ENCODE results near the gene C2CD3.
A peak's percentile ranks its signal among the peaks of the same experiment; 100 is the strongest.

C2CD3 gene

GRCh38 chr11:74170694-74171629, at the start of gene C2CD3, which contains the start of gene PPME1:
C2CD3 (minus strand) TSS chr11:74171002; CDS start chr11:74170792, 210 bp downstream.
PPME1 (plus strand) TSS chr11:74171289; CDS start chr11:74171422, 133 bp downstream.
- Histone ChIP-seq H3K9me3 (ENCODE audit: insufficient read depth, low read length) (no peaks in the 10 kb centered on the region), H4K20me1 (ENCODE audit: insufficient read depth, low read length) (no peaks in the 10 kb centered on the region), H3K4me1 (ENCODE audit: low read length) (peaks cover 23% of the 10 kb centered on the region), H3K4me2 (ENCODE audit: low read length) (peak within 1 kb of the TSS; percentile 95), H3K27me3 (ENCODE audit: low read depth, low read length) (no peaks in the 10 kb centered on the region), H3K36me3 (replicated peaks; ENCODE audit: low read depth, low read length) (peaks cover 27% of the 10 kb centered on the region), H2AFZ (ENCODE audit: low read depth, low read length) (peak within 1 kb of the TSS; percentile 96), H3K27ac (ENCODE audit: low read length) (peak within 1 kb of the TSS; percentile 69), H3K9ac (ENCODE audit: low read length) (peak within 1 kb of the TSS; percentile 94), H3K4me3 (ENCODE audit: low read length) (peak within 1 kb of the TSS; percentile 95), H3K79me2 (ENCODE audit: low read length) (peaks cover 53% of the 10 kb centered on the region)
- TF ChIP-seq CTCF (IDR thresholded peaks at IDR 0.05; ENCODE audit: low read depth, low read length) (peak; percentile 22; the same call in 1 of the 2 replicates), EZH2phosphoT487 (IDR thresholded peaks at IDR 0.05; ENCODE audit: low read depth) (no peak)

- no peak overlapping the region for H3K27ac ChIP-seq (ENCODE audit: low read length)
- no peak overlapping the region for H3K4me2 ChIP-seq (ENCODE audit: low read length)
- TF ChIP-seq EZH2phosphoT487 (IDR thresholded peaks at IDR 0.05; ENCODE audit: low read depth) (no peak), CTCF (IDR thresholded peaks at IDR 0.05; ENCODE audit: low read depth, low read length) (no peak)
- no peak overlapping the region for H3K9ac ChIP-seq (ENCODE audit: low read length)
- no peak overlapping the region for H3K4me3 ChIP-seq (ENCODE audit: low read length)
- H3K9me3 ChIP-seq (ENCODE audit: insufficient read depth, low read length), result no peaks in the 10 kb centered on the region
- H2AFZ ChIP-seq (ENCODE audit: low read depth, low read length), result no peak overlapping the region
- H4K20me1 ChIP-seq (ENCODE audit: insufficient read depth, low read length), result no peaks in the 10 kb centered on the region
- no peaks in the 10 kb centered on the region for H3K4me1 ChIP-seq (ENCODE audit: low read length)
- H3K27me3 ChIP-seq (ENCODE audit: low read depth, low read length), result no peaks in the 10 kb centered on the region
- peaks cover 2% of the 10 kb centered on the region for H3K36me3 ChIP-seq (replicated peaks; ENCODE audit: low read depth, low read length)
- no peaks in the 10 kb centered on the region for H3K79me2 ChIP-seq (ENCODE audit: low read length)
These were observed 49.6 kb upstream of the C2CD3 start for GRCh38 chr11:74220376-74220775.

- no peaks in the 10 kb centered on the region for H3K79me2 ChIP-seq (ENCODE audit: low read length)
- peaks cover 41% of the 10 kb centered on the region for H3K36me3 ChIP-seq (replicated peaks; ENCODE audit: low read depth, low read length)
- no peak overlapping the region for H3K4me3 ChIP-seq (ENCODE audit: low read length)
- no peak overlapping the region for H3K27ac ChIP-seq (ENCODE audit: low read length)
- no peaks in the 10 kb centered on the region; the same call in 1 of the 2 replicates for H3K9me3 ChIP-seq (ENCODE audit: insufficient read depth, low read length)
- no peaks in the 10 kb centered on the region for H3K27me3 ChIP-seq (ENCODE audit: low read depth, low read length)
- no peak overlapping the region for H3K9ac ChIP-seq (ENCODE audit: low read length)
- H3K4me2 ChIP-seq (ENCODE audit: low read length), result no peak overlapping the region
- TF ChIP-seq EZH2phosphoT487 (IDR thresholded peaks at IDR 0.05; ENCODE audit: low read depth) (no peak), CTCF (IDR thresholded peaks at IDR 0.05; ENCODE audit: low read depth, low read length) (no peak)
- no peaks in the 10 kb centered on the region for H3K4me1 ChIP-seq (ENCODE audit: low read length)
- no peaks in the 10 kb centered on the region for H4K20me1 ChIP-seq (ENCODE audit: insufficient read depth, low read length)
- H2AFZ ChIP-seq (ENCODE audit: low read depth, low read length), result no peak overlapping the region
These were observed 41.7 kb upstream of the C2CD3 start for GRCh38 chr11:74212533-74212932.

- Histone ChIP-seq H3K4me1 (ENCODE audit: low read length) (no peaks in the 10 kb centered on the region), H3K9me3 (ENCODE audit: insufficient read depth, low read length) (no peaks in the 10 kb centered on the region; the same call in 1 of the 2 replicates), H3K36me3 (replicated peaks; ENCODE audit: low read depth, low read length) (peaks cover 52% of the 10 kb centered on the region), H3K4me3 (ENCODE audit: low read length) (no peak overlapping the region), H3K27ac (ENCODE audit: low read length) (no peak overlapping the region), H3K27me3 (ENCODE audit: low read depth, low read length) (no peaks in the 10 kb centered on the region), H3K4me2 (ENCODE audit: low read length) (no peak overlapping the region), H3K79me2 (ENCODE audit: low read length) (no peaks in the 10 kb centered on the region), H4K20me1 (ENCODE audit: insufficient read depth, low read length) (no peaks in the 10 kb centered on the region), H2AFZ (ENCODE audit: low read depth, low read length) (no peak overlapping the region), H3K9ac (ENCODE audit: low read length) (no peak overlapping the region)
- no peak for TF ChIP-seq CTCF (IDR thresholded peaks at IDR 0.05; ENCODE audit: low read depth, low read length)
- no peak for TF ChIP-seq EZH2phosphoT487 (IDR thresholded peaks at IDR 0.05; ENCODE audit: low read depth)
These were observed 37.7 kb upstream of the C2CD3 start for GRCh38 chr11:74208507-74208906.
